OCI-LY3 (cell line): Measurements from ENCODE around the gene PNN.

Experiments
- H2AFZ ChIP-seq: fragments of 200-600, 300-600 bp; shearing (Covaris generic); 2 replicates; pipeline ENCODE4 v1.6.0; 2014; ENCODE audit warnings: antibody characterized with exemption, low read depth, low read length
- H3K27ac ChIP-seq: fragments of 200-600, 300-600 bp; sonication (generic); 2 replicates; pipeline ENCODE4 v1.5.1; 2014; ENCODE audit warnings: mild to moderate bottlenecking, low read length, moderate library complexity, mixed read lengths
- H3K27me3 ChIP-seq: fragments of 200-600, 300-600 bp; sonication (generic); 2 replicates; pipeline ENCODE4 v1.6.1; 2014; ENCODE audit warnings: low read depth, low read length, mixed read lengths
- H3K36me3 ChIP-seq: fragments of 200-600, 300-600 bp; sonication (generic); replicated peaks from 2 replicates; pipeline ENCODE3; 2014; ENCODE audit warnings: low read depth, low read length, mixed read lengths
- H3K4me1 ChIP-seq: fragments of 300-600, 200-600 bp; sonication (generic); 2 replicates; pipeline ENCODE4 v1.6.1; 2014; ENCODE audit warnings: low read length, mixed read lengths
- H3K4me2 ChIP-seq: fragments of 200-600, 300-600 bp; sonication (generic); 2 replicates; pipeline ENCODE4 v1.6.1; 2014; ENCODE audit warnings: low read length, mixed read lengths
- H3K4me3 ChIP-seq: fragments of 300-600, 200-600 bp; sonication (generic); 2 replicates; pipeline ENCODE4 v1.5.1; 2014; ENCODE audit warnings: antibody characterized with exemption, mild to moderate bottlenecking, low read length, moderate library complexity
- H3K79me2 ChIP-seq: fragments of 300-600, 200-600 bp; shearing (Covaris generic); 2 replicates; pipeline ENCODE4 v1.6.1; 2014; ENCODE audit warnings: mild to moderate bottlenecking, low read length, mixed read lengths
- H3K9ac ChIP-seq: fragments of 300-600, 200-600 bp; shearing (Covaris generic); 2 replicates; pipeline ENCODE4 v1.6.0; 2014; ENCODE audit warnings: mild to moderate bottlenecking, low read length, moderate library complexity
- H3K9me3 ChIP-seq: fragments of 200-600, 300-600 bp; shearing (Covaris generic); 2 replicates; pipeline ENCODE4 v1.6.1; 2014; ENCODE audit warnings: low read length, mixed read lengths; ENCODE audit not compliant: insufficient read depth
- H4K20me1 ChIP-seq: fragments of 200-600, 300-600 bp; sonication (generic); 2 replicates; pipeline ENCODE4 v1.6.1; 2016; ENCODE audit warnings: low read length, mixed read lengths; ENCODE audit not compliant: insufficient read depth
- CTCF ChIP-seq: fragments of 200-600, 300-600 bp; sonication (generic); IDR thresholded peaks from 2 replicates; pipeline ENCODE4 v1.5.1; 2014; ENCODE audit warnings: antibody characterized with exemption, low read length, low read depth
- EZH2phosphoT487 ChIP-seq: fragments of 200-600 bp; shearing (Covaris generic); IDR thresholded peaks from 2 replicates; pipeline ENCODE4 v1.6.1; 2018; ENCODE audit warnings: antibody characterized with exemption, mixed run types, low read depth

The PNN gene

GRCh38 chr14:39212034-39212433, 37.0 kb downstream of the PNN start:
- no peaks in the 10 kb centered on the region; the same call in 1 of the 2 replicates for H3K4me1 ChIP-seq
- H3K4me3 ChIP-seq = no peak overlapping the region
- H3K79me2 ChIP-seq = no peaks in the 10 kb centered on the region
- H3K4me2 ChIP-seq = no peak overlapping the region
- H3K9ac ChIP-seq = no peak overlapping the region
- H2AFZ ChIP-seq = no peak overlapping the region
- H3K36me3 ChIP-seq = no peaks in the 10 kb centered on the region
- no peaks in the 10 kb centered on the region for H3K9me3 ChIP-seq
- no peaks in the 10 kb centered on the region for H4K20me1 ChIP-seq
- TF ChIP-seq EZH2phosphoT487 (no peak), CTCF (no peak)
- no peak overlapping the region for H3K27ac ChIP-seq
- no peaks in the 10 kb centered on the region for H3K27me3 ChIP-seq

DNA sequence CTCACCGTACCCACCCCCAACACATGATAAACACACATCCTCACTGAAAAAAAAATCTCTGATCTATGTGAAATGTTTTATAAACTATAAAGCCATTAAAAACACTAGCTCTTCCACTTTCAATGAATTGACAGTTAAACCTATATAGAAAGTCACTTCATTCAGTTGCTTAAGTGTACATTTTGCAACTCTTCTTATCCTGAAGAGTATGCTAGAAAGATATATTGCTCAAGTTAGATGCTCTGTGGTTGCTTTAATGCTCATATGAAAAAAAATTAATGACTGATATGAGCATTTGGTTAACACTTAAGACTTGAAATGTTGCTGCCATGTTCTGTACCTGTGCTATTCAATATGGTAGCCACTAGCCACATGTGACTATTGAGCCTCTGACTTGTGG, 37.6 kb downstream of the PNN start:
- Histone ChIP-seq H3K9me3 (no peaks in the 10 kb centered on the region), H3K27ac (no peak overlapping the region), H3K79me2 (no peaks in the 10 kb centered on the region), H3K36me3 (no peaks in the 10 kb centered on the region), H2AFZ (no peak overlapping the region), H3K9ac (no peak overlapping the region), H3K4me1 (no peaks in the 10 kb centered on the region; the same call in 1 of the 2 replicates), H3K27me3 (no peaks in the 10 kb centered on the region), H3K4me2 (no peak overlapping the region), H4K20me1 (no peaks in the 10 kb centered on the region), H3K4me3 (no peak overlapping the region)
- no peak for TF ChIP-seq CTCF
- TF ChIP-seq EZH2phosphoT487 = no peak

GRCh38 chr14:39217214-39217879, 42.3 kb downstream of the PNN start:
- Histone ChIP-seq H4K20me1 (no peaks in the 10 kb centered on the region), H3K4me2 (peak overlapping the region; percentile 36), H3K9me3 (no peaks in the 10 kb centered on the region), H3K4me1 (no peaks in the 10 kb centered on the region; the same call in 1 of the 2 replicates), H3K79me2 (no peaks in the 10 kb centered on the region), H3K27me3 (no peaks in the 10 kb centered on the region), H3K36me3 (no peaks in the 10 kb centered on the region), H3K4me3 (no peak overlapping the region), H2AFZ (peak overlapping the region; percentile 48; the same call in 1 of the 2 replicates), H3K9ac (no peak overlapping the region), H3K27ac (no peak overlapping the region)
- TF ChIP-seq EZH2phosphoT487 (no peak), CTCF (no peak)

DNA sequence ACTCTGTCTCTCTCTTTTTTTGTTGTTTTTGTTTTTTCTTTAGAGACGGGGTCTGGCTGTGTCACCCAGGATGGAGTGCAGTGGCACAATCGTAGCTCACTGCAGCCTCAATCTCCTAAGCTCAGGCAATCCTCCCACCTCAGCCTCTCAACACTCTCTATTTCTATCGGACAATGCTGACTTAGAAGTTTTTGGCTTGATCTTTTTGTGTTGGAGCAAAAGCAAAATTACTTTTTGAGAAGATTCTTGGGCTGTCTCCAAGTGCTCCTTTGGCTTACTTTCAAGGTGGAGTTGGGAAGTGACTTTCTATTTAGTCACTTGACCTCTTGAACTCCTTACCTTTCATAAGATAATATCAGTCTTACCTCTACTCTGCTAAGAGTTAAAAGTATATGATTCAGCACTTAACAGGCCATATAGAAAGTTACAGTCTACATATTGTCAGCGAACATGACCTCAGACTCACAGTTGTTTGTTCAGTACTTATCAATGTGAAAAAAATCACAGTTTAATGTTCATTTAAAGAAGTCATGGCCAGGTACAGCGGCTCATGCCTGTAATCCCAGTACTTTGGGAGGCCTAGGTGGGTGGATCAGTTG, 43.2 kb downstream of the PNN start:
- Histone ChIP-seq H3K9me3 (no peaks in the 10 kb centered on the region), H3K27me3 (no peaks in the 10 kb centered on the region), H3K4me2 (no peak overlapping the region), H3K36me3 (no peaks in the 10 kb centered on the region), H2AFZ (no peak overlapping the region), H3K9ac (no peak overlapping the region), H3K27ac (no peak overlapping the region), H3K4me3 (no peak overlapping the region), H4K20me1 (no peaks in the 10 kb centered on the region), H3K79me2 (no peaks in the 10 kb centered on the region), H3K4me1 (no peaks in the 10 kb centered on the region; the same call in 1 of the 2 replicates)
- no peak for TF ChIP-seq CTCF
